ENCODE results near the gene ATP6V1G1.
"Not testable (repeated sequence)": the region's sequence is repeated elsewhere in the genome, so short reads cannot be mapped to it uniquely, and the experiment has no call there.

ATP6V1G1 gene

DNA sequence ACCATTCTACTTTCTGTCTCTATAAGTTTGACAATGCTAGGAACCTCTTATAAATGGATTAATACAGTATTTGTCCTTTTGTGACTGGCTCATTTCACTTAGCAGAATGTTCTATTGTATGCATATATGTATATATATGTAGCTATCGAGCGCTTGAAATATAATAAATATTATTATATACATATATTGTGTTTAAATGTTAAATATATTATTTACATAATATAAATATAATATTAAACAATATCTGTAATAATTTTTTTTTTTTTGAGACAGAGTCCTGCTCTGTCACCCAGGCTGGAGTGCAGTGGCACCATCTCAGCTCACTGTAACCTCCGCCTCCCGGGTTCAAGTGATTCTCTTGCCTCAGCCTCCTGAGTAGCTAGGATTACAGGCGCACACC is 9.4 kb upstream of the ATP6V1G1 start:
- not testable (repeated sequence) for DNase-seq (ENCODE audit: low read depth)

DNA sequence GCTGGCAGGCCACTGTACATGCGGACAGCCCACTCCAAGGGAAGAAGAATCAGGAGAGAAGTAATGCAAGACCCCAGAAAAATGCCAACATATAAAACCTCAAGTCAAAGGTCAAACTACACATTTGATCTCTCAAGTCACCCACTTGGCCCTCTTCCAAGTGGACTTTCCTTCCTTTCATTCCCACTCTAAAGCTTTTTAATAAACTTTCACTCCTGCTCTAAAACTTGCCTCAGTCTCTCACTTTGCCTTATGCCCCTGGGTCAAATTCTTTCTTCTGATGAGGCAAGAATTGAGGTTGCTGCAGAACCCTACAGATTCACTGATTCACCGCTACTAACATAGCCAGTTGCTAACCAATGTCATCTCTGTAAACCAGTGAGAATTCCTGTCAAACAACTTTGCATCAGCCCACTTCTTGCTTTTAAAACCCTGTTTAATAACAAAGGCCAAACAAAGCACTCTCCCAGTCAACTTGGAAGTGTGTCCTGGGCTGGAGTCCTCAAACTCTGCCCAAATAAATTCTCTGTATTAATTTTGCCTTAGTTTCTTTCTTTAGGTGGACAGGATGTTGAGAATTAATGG is 6.9 kb upstream of the ATP6V1G1 start:
- DNase-seq (ENCODE audit: low read depth) = no peak

DNA sequence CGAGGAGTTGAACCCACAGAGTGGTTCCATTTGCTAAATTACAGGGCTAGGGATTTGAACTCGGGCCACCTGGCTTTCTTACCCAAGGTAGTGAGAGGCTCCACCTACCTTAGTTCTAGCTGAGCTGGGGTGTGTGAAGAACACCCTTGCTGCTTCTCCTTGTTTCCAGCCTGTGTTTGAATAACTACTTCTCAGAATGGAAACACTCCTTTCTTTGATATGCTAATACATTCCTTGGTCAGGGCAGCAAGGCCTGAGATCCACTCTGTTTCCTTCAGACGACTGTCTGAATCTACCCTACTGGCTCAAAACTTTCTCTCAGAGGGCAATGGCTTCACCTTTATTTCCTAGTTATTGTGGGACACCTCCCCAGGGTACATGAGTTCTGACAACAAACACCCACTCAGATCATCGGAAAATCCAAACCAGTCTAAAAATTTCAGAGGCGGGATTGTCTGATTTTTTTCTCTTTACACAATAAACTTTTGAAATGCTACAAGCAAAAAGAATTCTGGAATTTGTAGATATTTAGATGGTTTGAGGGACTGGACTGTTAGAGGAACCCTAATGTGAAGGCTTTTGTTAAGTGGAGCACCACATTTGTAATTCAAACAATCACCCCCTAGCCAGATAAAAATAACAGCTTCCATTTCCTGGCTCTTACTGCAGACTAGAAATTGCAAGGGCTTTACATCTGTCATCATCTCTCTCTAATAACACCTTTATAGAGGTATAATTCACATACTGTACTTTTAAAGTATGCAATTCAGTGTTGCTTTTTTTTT is 4.0 kb upstream of the ATP6V1G1 start:
- no peak for DNase-seq (ENCODE audit: low read depth)

- DNase-seq (ENCODE audit: low read depth) = peak; percentile 37
Observed at GRCh38 chr9:114588210-114588609, 641 bp downstream of the ATP6V1G1 start.

DNA sequence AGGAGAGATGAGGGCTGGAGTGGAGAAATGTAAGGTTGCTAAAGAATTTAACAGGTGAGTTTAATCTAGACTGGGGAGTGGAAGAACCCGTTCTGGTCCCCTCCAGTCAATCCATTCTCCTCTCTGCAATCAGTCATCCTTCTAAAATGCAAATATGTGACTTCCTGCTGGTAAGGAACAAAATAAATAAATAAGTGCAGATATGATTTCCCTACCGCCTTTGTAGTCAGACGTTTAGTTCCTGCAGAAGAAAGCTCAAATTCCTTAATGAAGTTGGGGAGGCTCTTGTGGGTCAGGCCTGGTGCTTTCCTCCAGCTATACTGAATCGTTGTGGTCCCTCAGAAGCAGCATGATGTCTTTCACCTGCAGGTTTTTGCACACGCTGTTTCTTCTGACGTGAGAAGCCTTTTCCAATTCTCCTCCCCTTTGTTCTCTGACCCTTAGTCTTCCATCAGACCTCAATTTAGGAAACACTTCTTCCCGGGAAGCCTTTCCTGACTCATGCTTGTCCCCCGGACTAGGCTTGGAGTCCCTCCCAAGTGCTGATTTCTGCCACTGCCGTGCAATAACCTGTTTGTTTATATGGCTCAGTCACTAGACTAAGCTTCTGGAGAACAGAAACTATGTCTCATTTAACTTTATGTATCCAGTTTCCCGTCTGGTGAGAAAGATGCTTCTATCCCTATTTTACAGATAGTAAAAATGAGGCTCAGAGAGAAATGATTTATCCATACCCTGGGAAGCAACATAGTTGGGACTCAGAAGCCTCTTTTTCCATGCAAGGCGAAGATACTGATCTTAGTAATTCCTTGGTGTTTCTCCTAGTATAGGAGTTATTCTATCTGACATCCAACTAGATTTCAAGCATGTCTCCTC is 1.3 kb downstream of the ATP6V1G1 start:
- DNase-seq (ENCODE audit: low read depth) = peak; percentile 60

- DNase-seq (ENCODE audit: low read depth) = no peak
Observed at GRCh38 chr9:114590328-114590727, 2.8 kb downstream of the ATP6V1G1 start.

- no peak for DNase-seq (ENCODE audit: low read depth)
Observed at GRCh38 chr9:114591291-114591787, 3.8 kb downstream of the ATP6V1G1 start.

DNA sequence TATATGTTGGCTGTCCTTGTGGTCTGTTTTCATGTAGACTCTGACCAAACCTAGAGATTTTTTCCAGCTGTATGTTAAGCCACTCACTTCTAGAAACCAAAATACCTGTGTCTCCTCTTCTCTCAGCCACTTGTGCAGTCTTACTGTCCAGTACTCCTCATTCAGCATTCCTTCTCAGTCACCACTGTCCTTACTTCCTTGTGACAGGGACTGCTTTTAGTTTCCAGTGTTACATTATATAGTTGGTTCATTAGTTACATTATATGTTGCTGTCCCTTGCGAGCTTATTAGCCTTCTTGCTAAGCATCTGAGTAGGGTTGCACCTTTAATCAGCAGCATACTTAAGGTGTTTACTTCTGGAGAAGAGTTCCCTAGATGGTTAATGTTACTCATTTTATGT is 4.3 kb downstream of the ATP6V1G1 start:
- no peak for DNase-seq (ENCODE audit: low read depth)

GRCh38 chr9:114592356-114592755 is 4.8 kb downstream of the ATP6V1G1 start:
- peak; percentile 23 for DNase-seq (ENCODE audit: low read depth)

- DNase-seq (ENCODE audit: low read depth) = no peak
Observed at GRCh38 chr9:114594136-114594535, 6.6 kb downstream of the ATP6V1G1 start.

DNA sequence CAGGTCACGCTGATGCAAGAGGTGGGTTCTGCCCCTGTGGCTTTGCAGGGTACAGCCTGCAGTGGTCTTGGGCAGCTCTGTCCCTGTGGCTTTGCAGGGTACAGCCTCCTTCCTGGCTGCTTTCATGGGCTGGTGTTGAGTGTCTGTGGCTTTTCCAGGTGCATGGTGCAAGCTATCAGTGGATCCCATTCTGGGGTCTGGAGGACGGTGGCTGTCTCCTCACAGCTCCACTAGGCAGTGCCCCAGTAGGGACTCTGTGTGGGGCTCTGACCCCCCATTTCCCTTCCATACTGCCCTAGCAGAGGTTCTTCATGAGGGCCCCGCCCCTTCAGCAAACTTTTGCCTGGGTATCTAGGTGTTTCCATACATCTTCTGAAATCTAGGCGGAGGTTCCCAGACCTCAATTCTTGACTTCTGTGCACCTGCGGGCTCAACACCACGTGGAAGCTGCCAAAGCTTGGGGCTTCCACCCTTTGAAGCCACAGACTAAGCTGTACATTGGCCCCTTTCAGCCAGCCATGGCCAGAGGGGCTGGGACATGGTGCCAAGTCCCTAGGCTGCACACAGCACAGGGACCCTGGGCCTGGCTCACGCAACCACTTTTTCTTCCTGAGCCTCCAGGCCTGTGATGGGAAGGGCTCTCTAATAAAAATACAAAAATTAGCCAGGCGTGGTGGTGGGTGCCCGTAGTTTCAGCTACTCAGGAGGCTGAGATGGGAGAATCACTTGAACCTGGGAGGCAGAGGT is 13.1 kb downstream of the ATP6V1G1 start:
- not testable (repeated sequence) for DNase-seq (ENCODE audit: low read depth)

- not testable (repeated sequence) for DNase-seq (ENCODE audit: low read depth)
Observed at GRCh38 chr9:114601787-114602186, 14.2 kb downstream of the ATP6V1G1 start.

DNA sequence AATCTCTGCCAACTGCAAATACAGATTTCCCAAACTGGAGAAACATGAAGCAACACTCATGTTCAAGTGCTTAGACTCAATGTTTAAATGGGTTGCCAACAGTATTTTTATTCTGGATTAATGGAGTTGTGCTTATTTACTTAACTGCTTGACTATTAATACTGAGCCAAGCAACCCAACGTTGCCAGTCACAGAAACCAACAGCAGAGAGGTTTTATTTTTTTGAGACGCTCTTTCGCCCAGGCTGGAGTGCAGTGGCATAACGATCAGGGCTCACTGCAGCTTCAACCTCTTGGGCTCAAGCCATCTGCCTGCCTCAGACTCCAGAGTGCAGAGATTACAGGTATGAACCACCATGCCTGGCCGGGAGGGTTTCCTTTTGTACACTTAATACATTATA is 15.1 kb downstream of the ATP6V1G1 start:
- no peak for DNase-seq (ENCODE audit: low read depth)

- DNase-seq (ENCODE audit: low read depth) = no peak
Observed at GRCh38 chr9:114603248-114603647, 15.7 kb downstream of the ATP6V1G1 start.

GRCh38 chr9:114604989-114605388 is 17.4 kb downstream of the ATP6V1G1 start:
- DNase-seq (ENCODE audit: low read depth) = no peak

- DNase-seq (ENCODE audit: low read depth) = no peak
Observed at GRCh38 chr9:114606068-114606467, 18.5 kb downstream of the ATP6V1G1 start.

- no peak for DNase-seq (ENCODE audit: low read depth)
Observed at GRCh38 chr9:114606597-114607207, 19.1 kb downstream of the ATP6V1G1 start.

DNA sequence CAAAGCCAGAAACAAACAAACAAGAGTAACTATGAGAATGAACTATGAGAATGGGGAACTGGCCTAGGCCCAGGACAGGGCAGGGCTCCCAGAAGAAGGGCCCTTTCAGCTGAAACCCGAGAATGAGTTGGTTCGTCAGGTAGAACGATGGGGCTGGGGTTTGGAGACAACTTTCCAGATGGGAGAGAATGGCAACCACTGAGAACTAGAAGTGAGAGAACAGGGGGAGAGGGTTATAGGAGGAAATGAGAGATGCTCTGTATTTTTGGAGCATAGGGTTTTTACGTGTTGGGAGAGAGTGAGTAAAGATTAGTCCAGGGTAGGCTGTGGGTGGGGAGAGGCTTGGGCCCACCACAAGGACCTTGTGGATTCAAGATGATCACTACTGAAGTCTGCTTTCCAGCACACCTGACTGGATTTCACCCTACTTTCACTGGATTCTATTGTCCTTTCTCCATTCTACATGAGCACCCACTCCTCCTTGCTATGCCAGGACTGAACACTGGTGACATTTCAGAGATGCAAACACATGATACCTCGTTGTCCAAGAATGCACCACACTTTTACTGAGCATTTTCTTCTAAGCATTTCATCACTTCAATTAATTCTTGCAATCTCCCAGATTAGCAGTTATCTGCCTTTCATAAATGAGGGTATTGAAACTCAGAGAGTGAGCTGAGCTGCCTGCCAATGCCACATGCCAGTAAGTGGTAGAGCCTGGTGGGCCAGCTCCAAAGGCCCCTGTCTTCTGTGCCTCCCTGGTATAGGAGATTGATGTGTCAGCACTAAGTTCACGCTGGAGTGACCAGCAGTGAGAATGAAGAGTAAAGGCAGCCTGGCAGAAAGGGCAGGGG is 20.3 kb downstream of the ATP6V1G1 start:
- DNase-seq (ENCODE audit: low read depth) = no peak

DNA sequence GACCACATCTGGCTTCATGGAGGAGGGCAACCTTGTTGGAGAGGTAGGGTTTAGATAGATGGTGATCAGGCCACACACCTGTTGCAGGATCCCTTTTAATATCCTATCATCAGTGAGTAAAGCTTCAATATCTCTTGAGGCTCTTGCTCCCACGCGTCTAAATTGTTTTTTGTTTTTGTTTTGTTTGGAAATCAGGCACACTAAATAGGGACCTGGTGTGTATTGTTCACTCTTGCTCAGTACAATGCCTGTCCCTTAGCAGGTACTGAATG is 20.9 kb downstream of the ATP6V1G1 start:
- DNase-seq (ENCODE audit: low read depth) = no peak

DNA sequence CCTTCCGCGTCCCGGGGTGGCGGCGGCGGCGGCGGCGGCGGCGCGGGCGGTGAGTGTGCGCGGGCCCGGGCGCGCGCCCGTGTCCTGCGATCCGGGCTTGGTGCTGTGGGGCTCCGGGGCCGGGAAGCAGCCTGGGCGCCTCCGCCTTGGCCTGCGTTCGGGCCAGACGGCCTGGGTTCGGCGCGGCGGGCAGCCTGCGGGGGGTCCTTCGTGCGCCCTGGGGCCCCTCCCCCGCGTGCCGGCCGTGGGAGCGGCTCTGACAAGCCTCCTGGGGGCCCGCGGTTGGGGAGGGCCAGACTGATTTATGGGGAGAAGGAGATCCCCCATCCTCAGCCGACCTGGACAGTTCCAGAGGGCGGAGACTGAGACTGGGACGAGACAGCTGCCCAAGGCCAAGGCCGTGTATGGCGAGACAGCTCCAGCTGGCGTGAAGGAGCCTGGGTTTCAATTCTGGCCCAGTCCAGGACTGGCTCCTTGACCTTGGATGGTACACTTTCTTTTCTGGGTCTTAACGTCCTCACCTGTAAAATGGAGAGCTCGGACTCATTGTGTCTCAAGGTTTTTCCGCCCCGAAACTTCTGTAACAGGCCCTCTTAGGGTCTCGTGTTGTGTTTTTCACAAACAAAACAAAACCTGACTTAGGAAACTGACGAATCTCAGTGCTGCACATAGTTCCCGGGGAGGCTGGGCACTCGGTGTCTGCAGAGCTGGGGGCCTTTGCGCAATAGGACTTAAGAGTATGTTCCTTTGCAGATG is 24.1 kb downstream of the ATP6V1G1 start:
- DNase-seq (ENCODE audit: low read depth) = peak; percentile 69
